ENCODE data around the gene PLCB2. TPM values are rescaled to one million over a fixed set of nuclear protein-coding genes. Genes with fewer than 3 reads are reported as not detected.

The PLCB2 gene
- total RNA-seq, 1 experiment from 2014 or later, result 7.4 TPM

GRCh38 chr15:40327457-40327856, 19.7 kb upstream of the PLCB2 start:
- H3K56ac ChIP-seq (ENCODE audit: insufficient read length, low read depth, low read length), result no peak overlapping the region
- no CpG with 5 or more reads among the region's 6 CpGs for WGBS (ENCODE audit: extremely low coverage, insufficient read length, low lambda C conversion rate)

More at GRCh38 chr15:40327457-40327856, 19.7 kb upstream of the PLCB2 start:
- Mint-ChIP-seq H3K27me3 (ENCODE audit: low read depth) (peaks cover 22% of the 10 kb centered on the region), H3K4me1 (peaks cover 57 to 58% of the 10 kb centered on the region in 2 experiments), H3K36me3 (ENCODE audit: insufficient read depth in 1 of 3, low read depth in 3 of 3) (peaks cover 4 to 27% (median 13%) of the 10 kb centered on the region in 3 experiments; a peak in 6 of 7 replicates), H3K27ac (peak overlapping the region; percentile 25 to 72 (median 68); a peak in 5 of 7 replicates), H3K9me3 (peaks cover 0 to 6% of the 10 kb centered on the region in 2 experiments; a peak in 1 of 5 replicates), H3K4me3 (peak overlapping the region; percentile 40 to 55)
- Histone ChIP-seq H2BK120ac (ENCODE audit: low read depth, low read length, poor library complexity, severe bottlenecking) (no peak overlapping the region), H3K27me3 (ENCODE audit: insufficient read depth, low read length) (no peaks in the 10 kb centered on the region), H2BK15ac (ENCODE audit: low read depth, low read length) (no peak overlapping the region), H3K18ac (ENCODE audit: insufficient read length, low read depth, low read length) (no peak overlapping the region), H2BK20ac (ENCODE audit: low read depth, low read length, poor library complexity, severe bottlenecking) (no peak overlapping the region), H3K23ac (ENCODE audit: insufficient read length, low read depth, low read length) (no peak overlapping the region), H3K23me2 (ENCODE audit: insufficient read length, low read depth, low read length, poor library complexity, severe bottlenecking) (peaks cover 10% of the 10 kb centered on the region), H3K27ac (ENCODE audit: insufficient read length, low read depth, low read length) (no peak overlapping the region), H4K91ac (ENCODE audit: insufficient read length, low read depth, low read length) (no peak overlapping the region), H2AFZ (ENCODE audit: low read length) (no peak overlapping the region), H3K9me3 (ENCODE audit: control insufficient read depth, low read depth, low read length) (no peaks in the 10 kb centered on the region), H4K8ac (replicated peaks; ENCODE audit: insufficient read length, low read depth, low read length) (no peak overlapping the region), H3T11ph (ENCODE audit: low read length) (no peak overlapping the region), H3K4me2 (ENCODE audit: insufficient read depth, insufficient read length, low read length) (peak overlapping the region; percentile 3), H3K79me2 (ENCODE audit: insufficient read depth, low read length) (no peaks in the 10 kb centered on the region), H4K5ac (ENCODE audit: insufficient read length, low read depth, low read length) (no peak overlapping the region), H2BK5ac (ENCODE audit: insufficient read length, low read length) (no peak overlapping the region), H3K14ac (ENCODE audit: insufficient read depth, low read length) (no peak overlapping the region), H4K20me1 (ENCODE audit: control insufficient read depth, insufficient read depth, insufficient read length) (no peaks in the 10 kb centered on the region), H2AK5ac (ENCODE audit: insufficient read length, low read length) (no peak overlapping the region), H3K9ac (ENCODE audit: extremely low read depth, insufficient read length, low read length) (no peak overlapping the region), H3K79me1 (ENCODE audit: insufficient read depth, low read depth, low read length, poor library complexity, severe bottlenecking) (no peaks in the 10 kb centered on the region), H2BK12ac (ENCODE audit: insufficient read length, low read depth, low read length) (no peak overlapping the region), H3K4ac (ENCODE audit: low read depth, low read length) (no peak overlapping the region), H3K4me1 (ENCODE audit: insufficient read depth, low read length) (peaks cover 25% of the 10 kb centered on the region; the same call in 1 of the 2 replicates)
- no peak for DNase-seq
- no peak for TF ChIP-seq CTCF (conservative IDR thresholded peaks at IDR 0.05)

Measured in H9 (cell line).